Upper lobe of right lung (tissue), 1 donor: ENCODE measurements around the gene C1orf167. TPM values are rescaled to one million over a fixed set of nuclear protein-coding genes. Genes with fewer than 3 reads are reported as not detected.

Experiments
- ATAC-seq: fragments of 200-7000 bp; cut with Tn5 transposase; one replicate; pipeline ENCODE4 v1.9.1; 2020; ENCODE audit warnings: mild to moderate bottlenecking, moderate library complexity
- DNase-seq: peaks from one replicate; pipeline ENCODE4 v3.0.0-alpha.2; 2020
- H3K27ac ChIP-seq: fragments of 200-600 bp; one replicate; pipeline ENCODE4 v1.8.0; 2022
- H3K27me3 ChIP-seq: fragments of 200-600 bp; one replicate; pipeline ENCODE4 v1.8.0; 2022; ENCODE audit warnings: mild to moderate bottlenecking
- H3K36me3 ChIP-seq: fragments of 200-600 bp; one replicate; pipeline ENCODE4 v1.8.0; 2022
- H3K4me1 ChIP-seq: fragments of 200-600 bp; one replicate; pipeline ENCODE4 v1.8.0; 2022
- H3K4me3 ChIP-seq: fragments of 200-600 bp; one replicate; pipeline ENCODE4 v1.8.0; 2022; ENCODE audit warnings: mild to moderate bottlenecking
- H3K9me3 ChIP-seq: fragments of 200-600 bp; one replicate; pipeline ENCODE4 v1.8.0; 2022
- CTCF ChIP-seq: fragments of 200-600 bp; IDR thresholded peaks from one replicate; pipeline ENCODE4 v1.8.0; 2022; ENCODE audit warnings: antibody characterized with exemption
- intact Hi-C: fragments of 100-400 bp; cut with DNase I; formaldehyde crosslinking; loops from one replicate; pipeline ENCODE4 v1.11.0; 2022
- total RNA-seq: library from RNA; stranded (reverse); fragmentation: NEBNext Ultra II Directional; extraction: Animal tissue kit (Norgen Biotek cat#: 25700); gene quantifications from one replicate; pipeline ENCODE4 v1.2.1, GENCODE V29; 2021
- donor health status: DM: no; HTN: yes; CAD: no; lungs with severe emphysema.

The C1orf167 gene
- total RNA-seq, 1 donor from 2014 or later = 4.7 TPM

DNA sequence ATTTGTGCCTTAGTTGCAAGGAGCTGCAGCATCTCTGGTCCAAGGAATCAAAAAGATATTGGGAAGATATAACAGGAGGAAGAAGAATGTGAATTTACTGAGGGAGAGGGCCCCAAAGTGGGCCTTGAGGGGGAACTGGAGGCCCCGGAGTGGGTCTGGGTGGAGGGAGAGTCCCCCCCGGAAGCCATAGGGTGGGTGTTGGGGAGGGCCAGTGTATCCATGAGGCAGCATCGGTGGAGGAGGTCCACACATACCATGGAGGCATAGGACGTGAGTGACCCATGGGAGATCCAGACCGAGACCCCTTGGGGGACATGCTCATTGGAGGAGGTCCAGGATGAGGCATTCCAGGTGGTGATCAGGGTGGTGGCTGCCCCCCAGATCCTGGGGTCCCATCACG is 708 bp upstream of the C1orf167 start:
- Histone ChIP-seq H3K36me3 (no peaks in the 10 kb centered on the region), H3K27me3 (peaks cover 13% of the 10 kb centered on the region), H3K9me3 (no peaks in the 10 kb centered on the region), H3K4me1 (no peaks in the 10 kb centered on the region), H3K4me3 (no peak overlapping the region), H3K27ac (no peak overlapping the region)
- intact Hi-C loops = no loop called here
- no peak for DNase-seq
- no peak for TF ChIP-seq CTCF
- no peak for ATAC-seq

DNA sequence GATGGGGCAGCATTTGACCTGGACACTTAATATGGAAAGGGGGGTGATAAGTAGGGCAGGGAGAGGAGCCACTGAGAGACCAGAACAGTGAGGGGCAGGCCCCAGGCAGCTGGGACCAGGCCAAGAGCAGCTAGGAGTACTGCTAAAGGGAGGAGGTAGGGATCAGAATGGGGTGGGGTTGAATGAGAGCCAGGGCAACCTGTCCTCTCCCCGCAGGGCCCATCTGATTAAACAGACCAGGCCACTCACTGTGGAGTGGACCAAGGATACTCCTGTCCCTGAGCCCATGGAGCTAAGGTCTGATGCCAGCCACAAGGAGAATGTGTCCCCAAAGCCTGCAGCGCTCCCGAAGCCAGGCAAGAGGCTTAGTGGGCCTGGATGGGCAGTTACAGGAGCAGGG is 2.1 kb downstream of the C1orf167 start:
- Histone ChIP-seq H3K27me3 (peaks cover 13% of the 10 kb centered on the region), H3K9me3 (no peaks in the 10 kb centered on the region), H3K27ac (no peak overlapping the region), H3K4me1 (no peaks in the 10 kb centered on the region), H3K4me3 (no peak overlapping the region), H3K36me3 (no peaks in the 10 kb centered on the region)
- ATAC-seq = no peak
- no peak for DNase-seq
- intact Hi-C loops = no loop called here
- TF ChIP-seq CTCF = no peak

GRCh38 chr1:11764519-11764918 is 2.5 kb downstream of the C1orf167 start:
- ATAC-seq (no peak), DNase-seq (no peak)
- Histone ChIP-seq H3K27me3 (peaks cover 13% of the 10 kb centered on the region), H3K4me1 (no peaks in the 10 kb centered on the region), H3K4me3 (no peak overlapping the region), H3K36me3 (no peaks in the 10 kb centered on the region), H3K27ac (no peak overlapping the region), H3K9me3 (no peaks in the 10 kb centered on the region)
- intact Hi-C loops = no loop called here
- TF ChIP-seq CTCF = no peak

- H3K27me3 ChIP-seq = peaks cover 13% of the 10 kb centered on the region
- H3K4me3 ChIP-seq = no peak overlapping the region
- DNase-seq (no peak), ATAC-seq (no peak)
- no peak for TF ChIP-seq CTCF
- no peaks in the 10 kb centered on the region for H3K4me1 ChIP-seq
- no peaks in the 10 kb centered on the region for H3K9me3 ChIP-seq
- intact Hi-C loops = no loop called here
- H3K27ac ChIP-seq = no peak overlapping the region
- no peaks in the 10 kb centered on the region for H3K36me3 ChIP-seq
Measured at GRCh38 chr1:11765661-11766428, 3.9 kb downstream of the C1orf167 start.

DNA sequence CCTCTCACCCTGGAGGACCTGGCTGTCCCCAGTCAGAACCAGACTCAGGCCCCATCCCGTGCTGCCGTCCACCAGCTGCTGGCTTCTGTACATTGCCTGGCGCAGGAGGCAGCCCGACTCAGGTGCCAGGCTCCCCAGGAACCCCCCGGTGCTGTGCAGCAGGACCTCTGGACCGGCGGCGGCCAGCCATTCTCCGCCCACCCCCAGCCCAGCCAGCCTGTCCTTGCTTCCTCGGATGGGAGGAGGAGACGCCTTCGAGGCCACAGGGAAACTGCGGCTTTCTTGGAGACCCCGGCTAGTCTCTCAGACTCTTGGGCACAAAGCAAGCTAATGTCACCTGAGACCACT is 4.4 kb downstream of the C1orf167 start:
- Histone ChIP-seq H3K9me3 (no peaks in the 10 kb centered on the region), H3K27ac (no peak overlapping the region), H3K36me3 (no peaks in the 10 kb centered on the region), H3K27me3 (peaks cover 13% of the 10 kb centered on the region), H3K4me3 (no peak overlapping the region), H3K4me1 (no peaks in the 10 kb centered on the region)
- intact Hi-C loops = no loop called here
- DNase-seq (no peak), ATAC-seq (no peak)
- TF ChIP-seq CTCF = no peak
